ENCODE data around the gene EXTL1.

- TF ChIP-seq, protein P1, sequence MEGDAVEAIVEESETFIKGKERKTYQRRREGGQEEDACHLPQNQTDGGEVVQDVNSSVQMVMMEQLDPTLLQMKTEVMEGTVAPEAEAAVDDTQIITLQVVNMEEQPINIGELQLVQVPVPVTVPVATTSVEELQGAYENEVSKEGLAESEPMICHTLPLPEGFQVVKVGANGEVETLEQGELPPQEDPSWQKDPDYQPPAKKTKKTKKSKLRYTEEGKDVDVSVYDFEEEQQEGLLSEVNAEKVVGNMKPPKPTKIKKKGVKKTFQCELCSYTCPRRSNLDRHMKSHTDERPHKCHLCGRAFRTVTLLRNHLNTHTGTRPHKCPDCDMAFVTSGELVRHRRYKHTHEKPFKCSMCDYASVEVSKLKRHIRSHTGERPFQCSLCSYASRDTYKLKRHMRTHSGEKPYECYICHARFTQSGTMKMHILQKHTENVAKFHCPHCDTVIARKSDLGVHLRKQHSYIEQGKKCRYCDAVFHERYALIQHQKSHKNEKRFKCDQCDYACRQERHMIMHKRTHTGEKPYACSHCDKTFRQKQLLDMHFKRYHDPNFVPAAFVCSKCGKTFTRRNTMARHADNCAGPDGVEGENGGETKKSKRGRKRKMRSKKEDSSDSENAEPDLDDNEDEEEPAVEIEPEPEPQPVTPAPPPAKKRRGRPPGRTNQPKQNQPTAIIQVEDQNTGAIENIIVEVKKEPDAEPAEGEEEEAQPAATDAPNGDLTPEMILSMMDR (IDR thresholded peaks at IDR 0.05; ENCODE audit: insufficient read depth, low read length, poor library complexity, severe bottlenecking) = no peak
- TF ChIP-seq EZH2phosphoT487 (conservative IDR thresholded peaks at IDR 0.05; ENCODE audit: low read length) = no peak
Measured at GRCh38 chr1:26027716-26028489, 6.3 kb downstream of the EXTL1 start.

All from SU-DHL-6 (cell line).